ENCODE data around the gene NTPCR. TPM values are rescaled to one million over a fixed set of nuclear protein-coding genes. Genes with fewer than 3 reads are reported as not detected.

Gene NTPCR, protein sequence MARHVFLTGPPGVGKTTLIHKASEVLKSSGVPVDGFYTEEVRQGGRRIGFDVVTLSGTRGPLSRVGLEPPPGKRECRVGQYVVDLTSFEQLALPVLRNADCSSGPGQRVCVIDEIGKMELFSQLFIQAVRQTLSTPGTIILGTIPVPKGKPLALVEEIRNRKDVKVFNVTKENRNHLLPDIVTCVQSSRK
- total RNA-seq (10 to 100 TPM; 35.1 to 36.3 TPM), polyA plus RNA-seq (ENCODE audit: insufficient read length in 6 of 6) (10 to 100 TPM; 46.8 to 68.3 (median 64.9) TPM)
- long read RNA-seq, donor 1, full-length matches to known transcripts, result 37 of 37 reads
- long read RNA-seq, donor 1, partial matches to known transcripts, result 0 of 37 reads
- long read RNA-seq, donor 1, other reads (novel, unspliced or antisense), result 0 of 37 reads
- long read RNA-seq, donor 2, full-length matches to known transcripts, result 45 of 50 reads
- long read RNA-seq, donor 2, partial matches to known transcripts, result 5 of 50 reads
- long read RNA-seq, donor 2, other reads (novel, unspliced or antisense), result 0 of 50 reads
- long read RNA-seq, donor 3, full-length matches to known transcripts, result 33 of 33 reads
- long read RNA-seq, donor 3, partial matches to known transcripts, result 0 of 33 reads
- long read RNA-seq, donor 3, other reads (novel, unspliced or antisense), result 0 of 33 reads
- long read RNA-seq, donor 4, full-length matches to known transcripts, result 19 of 20 reads
- long read RNA-seq, donor 4, partial matches to known transcripts, result 1 of 20 reads
- long read RNA-seq, donor 4, other reads (novel, unspliced or antisense), result 0 of 20 reads
- long read RNA-seq, donor 5, full-length matches to known transcripts, result 23 of 28 reads
- long read RNA-seq, donor 5, partial matches to known transcripts, result 5 of 28 reads
- long read RNA-seq, donor 5, other reads (novel, unspliced or antisense), result 0 of 28 reads
- long read RNA-seq, donor 6, full-length matches to known transcripts, result 27 of 27 reads
- long read RNA-seq, donor 6, partial matches to known transcripts, result 0 of 27 reads
- long read RNA-seq, donor 6, other reads (novel, unspliced or antisense), result 0 of 27 reads
- long read RNA-seq, donor 7, full-length matches to known transcripts, result 21 of 21 reads
- long read RNA-seq, donor 7, partial matches to known transcripts, result 0 of 21 reads
- long read RNA-seq, donor 7, other reads (novel, unspliced or antisense), result 0 of 21 reads
- long read RNA-seq, donor 8, full-length matches to known transcripts, result 19 of 19 reads
- long read RNA-seq, donor 8, partial matches to known transcripts, result 0 of 19 reads
- long read RNA-seq, donor 8, other reads (novel, unspliced or antisense), result 0 of 19 reads
- long read RNA-seq, donor 9, result 0 reads
- long read RNA-seq, donor 10, full-length matches to known transcripts, result 28 of 30 reads
- long read RNA-seq, donor 10, partial matches to known transcripts, result 0 of 30 reads
- long read RNA-seq, donor 10, other reads (novel, unspliced or antisense), result 2 of 30 reads
- long read RNA-seq, donor 11, full-length matches to known transcripts, result 26 of 26 reads
- long read RNA-seq, donor 11, partial matches to known transcripts, result 0 of 26 reads
- long read RNA-seq, donor 11, other reads (novel, unspliced or antisense), result 0 of 26 reads
- long read RNA-seq, donor 12, full-length matches to known transcripts, result 15 of 15 reads
- long read RNA-seq, donor 12, partial matches to known transcripts, result 0 of 15 reads
- long read RNA-seq, donor 12, other reads (novel, unspliced or antisense), result 0 of 15 reads

DNA sequence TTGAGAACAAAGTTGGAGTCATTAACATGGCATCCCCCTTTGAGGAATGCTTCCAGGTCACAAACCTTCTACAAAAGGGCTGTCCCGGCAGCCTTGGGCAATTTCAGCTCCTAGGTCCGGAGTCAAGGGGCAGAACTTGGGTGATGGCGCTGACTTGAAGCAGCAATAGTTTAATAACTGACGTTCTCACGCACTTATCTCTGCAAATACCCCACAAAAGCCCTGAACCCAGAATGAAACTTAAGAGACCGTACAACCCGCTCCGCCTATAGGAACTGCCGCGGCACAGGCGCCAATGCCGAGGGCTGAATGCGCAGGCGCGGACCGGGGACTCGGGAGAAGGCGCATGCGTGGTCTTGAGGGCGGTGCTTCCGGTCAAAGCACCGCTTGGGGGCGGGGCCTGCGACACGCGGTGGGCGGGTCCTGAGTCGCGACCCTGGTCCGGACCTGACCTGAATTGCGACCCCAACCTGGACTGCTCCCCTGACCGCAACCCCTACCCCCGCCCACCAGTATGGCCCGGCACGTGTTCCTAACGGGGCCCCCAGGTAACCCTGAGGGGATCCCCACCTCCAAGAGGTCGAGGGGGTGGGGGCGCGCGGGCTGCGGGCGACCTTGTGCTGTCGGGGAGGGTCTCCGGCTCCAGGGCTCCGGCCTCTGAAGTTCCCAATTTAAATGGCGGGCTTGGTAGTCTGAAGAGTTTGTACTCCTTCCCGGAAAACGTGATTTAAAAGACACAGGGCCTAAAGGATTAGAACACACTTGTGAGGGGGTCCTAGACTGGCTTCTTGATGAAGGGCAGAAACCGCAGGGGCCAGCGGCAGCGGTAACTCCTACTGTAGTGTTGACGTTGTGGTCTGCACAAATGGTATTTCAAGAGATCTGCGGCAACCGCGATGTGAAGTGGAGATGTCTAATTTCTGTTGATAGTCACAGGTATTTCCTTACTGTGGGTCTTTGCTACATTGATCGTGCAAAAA is at the start of gene NTPCR:
TSS of gene NTPCR (plus strand) at position 415 of the 980 bp plus-strand sequence. CDS start at position 515, 100 bp downstream.
- H3K9me3 ChIP-seq, result no peaks in the 10 kb centered on the region
- no peaks in the 10 kb centered on the region for H3K36me3 ChIP-seq
- ATAC-seq (peak; percentile 94), DNase-seq (peak; percentile 93 to 98 (median 95))
- H3K4me3 ChIP-seq, result peak within 1 kb of the TSS; percentile 72 to 77
- intact Hi-C loops (cut with DNase I), result no loop called here
- TF ChIP-seq, protein P1, sequence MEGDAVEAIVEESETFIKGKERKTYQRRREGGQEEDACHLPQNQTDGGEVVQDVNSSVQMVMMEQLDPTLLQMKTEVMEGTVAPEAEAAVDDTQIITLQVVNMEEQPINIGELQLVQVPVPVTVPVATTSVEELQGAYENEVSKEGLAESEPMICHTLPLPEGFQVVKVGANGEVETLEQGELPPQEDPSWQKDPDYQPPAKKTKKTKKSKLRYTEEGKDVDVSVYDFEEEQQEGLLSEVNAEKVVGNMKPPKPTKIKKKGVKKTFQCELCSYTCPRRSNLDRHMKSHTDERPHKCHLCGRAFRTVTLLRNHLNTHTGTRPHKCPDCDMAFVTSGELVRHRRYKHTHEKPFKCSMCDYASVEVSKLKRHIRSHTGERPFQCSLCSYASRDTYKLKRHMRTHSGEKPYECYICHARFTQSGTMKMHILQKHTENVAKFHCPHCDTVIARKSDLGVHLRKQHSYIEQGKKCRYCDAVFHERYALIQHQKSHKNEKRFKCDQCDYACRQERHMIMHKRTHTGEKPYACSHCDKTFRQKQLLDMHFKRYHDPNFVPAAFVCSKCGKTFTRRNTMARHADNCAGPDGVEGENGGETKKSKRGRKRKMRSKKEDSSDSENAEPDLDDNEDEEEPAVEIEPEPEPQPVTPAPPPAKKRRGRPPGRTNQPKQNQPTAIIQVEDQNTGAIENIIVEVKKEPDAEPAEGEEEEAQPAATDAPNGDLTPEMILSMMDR (IDR thresholded peaks at IDR 0.05), result no peak
- H3K27ac ChIP-seq, result peak within 1 kb of the TSS; percentile 77 to 84
- no peaks in the 10 kb centered on the region for H3K27me3 ChIP-seq
- peaks cover 4 to 24% of the 10 kb centered on the region in 2 donors for H3K4me1 ChIP-seq

DNA sequence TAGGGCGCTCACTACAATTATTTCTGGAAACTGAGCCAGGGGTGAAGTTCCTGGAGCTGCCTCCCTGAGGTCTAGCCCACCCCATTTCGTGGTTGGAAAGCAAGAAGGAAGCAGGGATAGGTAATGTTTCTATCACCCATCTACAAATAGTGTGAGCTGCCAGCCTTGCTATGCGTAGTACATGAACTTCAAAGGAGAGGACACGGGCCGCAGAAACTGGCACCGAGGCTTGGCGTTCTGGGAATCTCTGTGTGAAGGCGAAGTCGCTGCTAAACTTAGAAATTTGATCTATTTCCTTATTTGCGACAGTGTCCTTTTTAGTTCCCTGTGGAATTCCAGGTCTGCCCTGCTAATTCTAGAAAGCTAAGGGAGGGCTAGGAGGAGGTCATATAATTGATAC is 49.6 kb upstream of the NTPCR start:
- H3K36me3 ChIP-seq, result no peaks in the 10 kb centered on the region
- peaks cover 0 to 4% of the 10 kb centered on the region in 2 donors for H3K4me1 ChIP-seq
- intact Hi-C loops (cut with DNase I), result no loop called here
- H3K27ac ChIP-seq, result no peak overlapping the region
- DNase-seq (no peak), ATAC-seq (peak; percentile 42)
- TF ChIP-seq, protein P1 (IDR thresholded peaks at IDR 0.05), result no peak
- H3K27me3 ChIP-seq, result no peaks in the 10 kb centered on the region
- H3K4me3 ChIP-seq, result no peak overlapping the region
- H3K9me3 ChIP-seq, result no peaks in the 10 kb centered on the region

DNA sequence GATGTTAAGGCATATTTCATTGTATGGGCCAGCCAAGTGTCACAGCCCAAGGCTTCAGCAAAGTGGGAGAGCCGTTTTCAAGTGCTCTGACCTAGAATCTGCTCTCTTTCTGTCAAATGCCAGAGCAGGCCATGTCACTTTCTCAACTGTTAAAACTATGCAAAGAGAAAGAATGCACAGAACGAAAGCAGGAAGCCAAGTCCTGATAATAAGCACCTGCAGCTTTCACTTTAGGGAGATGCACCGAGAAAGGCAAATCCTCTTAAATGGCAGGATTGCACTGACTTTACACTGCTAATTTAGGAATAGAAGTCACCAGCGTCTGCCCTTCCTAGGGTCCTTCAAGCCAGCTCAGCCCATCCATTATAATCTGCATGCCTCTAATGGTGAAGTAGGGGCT is 49.2 kb upstream of the NTPCR start:
- DNase-seq, result no peak
- TF ChIP-seq, protein P1 (IDR thresholded peaks at IDR 0.05), result no peak
- Histone ChIP-seq H3K36me3 (no peaks in the 10 kb centered on the region), H3K4me3 (no peak overlapping the region), H3K4me1 (peaks cover 0 to 4% of the 10 kb centered on the region in 2 donors), H3K27me3 (no peaks in the 10 kb centered on the region), H3K27ac (no peak overlapping the region), H3K9me3 (no peaks in the 10 kb centered on the region)
- ATAC-seq, result peak; percentile 69
- intact Hi-C loops (cut with DNase I), result no loop called here

Data from left lung (tissue), 14 donors.